Retinal pigment epithelial cell (primary cell): ENCODE results near the gene PCP4.
A peak's percentile ranks its signal among the peaks of the same experiment; 100 is the strongest.

ENCODE experiments used
- DNase-seq: peaks from one replicate; pipeline ENCODE4 v3.0.0-alpha.2; 2010; ENCODE audit warnings: low read depth
- H3K4me3 ChIP-seq: 2 replicates; pipeline ENCODE4 v1.5.1; 2011; ENCODE audit warnings: mild to moderate bottlenecking, low read length, control low read depth, moderate library complexity
- TF ChIP-seq, protein P1 (sequence below): conservative IDR thresholded peaks from 2 replicates; pipeline ENCODE4 v1.5.1; 2011; ENCODE audit warnings: low read depth, low read length, control low read depth, inconsistent platforms

The PCP4 gene

GRCh38 chr21:39923476-39923875 is 56.2 kb downstream of the PCP4 start:
- DNase-seq: no peak
- no peak overlapping the region for H3K4me3 ChIP-seq
- TF ChIP-seq, protein P1, sequence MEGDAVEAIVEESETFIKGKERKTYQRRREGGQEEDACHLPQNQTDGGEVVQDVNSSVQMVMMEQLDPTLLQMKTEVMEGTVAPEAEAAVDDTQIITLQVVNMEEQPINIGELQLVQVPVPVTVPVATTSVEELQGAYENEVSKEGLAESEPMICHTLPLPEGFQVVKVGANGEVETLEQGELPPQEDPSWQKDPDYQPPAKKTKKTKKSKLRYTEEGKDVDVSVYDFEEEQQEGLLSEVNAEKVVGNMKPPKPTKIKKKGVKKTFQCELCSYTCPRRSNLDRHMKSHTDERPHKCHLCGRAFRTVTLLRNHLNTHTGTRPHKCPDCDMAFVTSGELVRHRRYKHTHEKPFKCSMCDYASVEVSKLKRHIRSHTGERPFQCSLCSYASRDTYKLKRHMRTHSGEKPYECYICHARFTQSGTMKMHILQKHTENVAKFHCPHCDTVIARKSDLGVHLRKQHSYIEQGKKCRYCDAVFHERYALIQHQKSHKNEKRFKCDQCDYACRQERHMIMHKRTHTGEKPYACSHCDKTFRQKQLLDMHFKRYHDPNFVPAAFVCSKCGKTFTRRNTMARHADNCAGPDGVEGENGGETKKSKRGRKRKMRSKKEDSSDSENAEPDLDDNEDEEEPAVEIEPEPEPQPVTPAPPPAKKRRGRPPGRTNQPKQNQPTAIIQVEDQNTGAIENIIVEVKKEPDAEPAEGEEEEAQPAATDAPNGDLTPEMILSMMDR: no peak

DNA sequence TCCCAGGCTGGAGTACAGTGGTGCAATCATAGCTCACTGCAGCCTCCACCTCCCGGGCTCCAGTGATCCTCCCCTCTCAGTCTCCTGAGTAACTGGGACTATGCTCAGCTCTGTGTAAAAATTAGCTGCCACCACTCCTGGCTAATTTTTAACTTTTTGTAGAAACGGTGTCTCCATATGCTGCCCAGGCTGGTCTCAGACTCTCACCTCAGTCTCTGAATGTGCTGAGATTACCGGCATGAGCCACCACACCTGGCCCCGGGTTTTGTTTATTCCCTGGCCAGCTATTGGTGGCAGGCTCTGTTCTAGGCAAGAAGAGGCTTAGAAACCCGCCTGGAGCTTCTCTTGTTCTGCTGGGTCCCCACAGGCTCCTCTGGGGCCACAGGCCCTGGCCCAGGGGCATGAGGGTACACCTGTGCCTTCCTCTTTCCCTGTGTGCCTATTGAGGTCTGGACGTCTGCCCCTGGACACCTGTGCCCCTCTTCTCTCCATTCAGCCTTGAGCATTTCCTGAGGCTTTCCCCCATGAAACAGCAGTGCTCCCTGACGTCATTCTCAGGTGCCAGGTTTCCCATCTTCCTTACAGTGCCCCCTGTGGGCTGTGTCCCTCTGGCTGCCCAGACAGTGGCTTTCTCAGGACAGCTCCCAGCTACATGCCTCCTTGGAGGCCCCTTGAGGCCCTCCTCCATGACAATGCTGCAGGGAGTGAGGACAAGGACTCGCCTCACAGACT is 57.5 kb downstream of the PCP4 start:
- TF ChIP-seq, protein P1: peak; percentile 1
- H3K4me3 ChIP-seq: no peak overlapping the region
- no peak for DNase-seq

GRCh38 chr21:39927304-39927886 is 60.2 kb downstream of the PCP4 start:
- no peak for DNase-seq
- H3K4me3 ChIP-seq: no peak overlapping the region
- TF ChIP-seq, protein P1: no peak

DNA sequence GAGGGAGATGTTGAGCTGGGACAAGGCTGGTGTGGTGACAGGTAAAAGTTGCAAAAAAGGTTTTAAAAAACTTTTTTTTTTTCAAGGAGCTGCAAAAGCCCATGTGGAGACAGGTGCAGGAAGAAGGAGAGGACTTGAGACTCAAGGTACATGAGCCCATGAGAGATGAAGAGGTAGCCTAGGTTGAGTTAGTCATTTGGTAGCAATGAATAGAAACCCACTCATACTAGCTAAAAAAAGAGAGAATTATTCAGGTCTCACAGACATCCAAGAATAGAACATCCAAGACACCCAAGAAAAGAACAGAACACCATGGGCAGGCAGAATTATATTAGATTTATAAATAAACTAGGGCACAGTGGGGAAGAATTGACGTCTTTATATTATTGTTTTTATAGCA is 65.1 kb downstream of the PCP4 start:
- no peak overlapping the region for H3K4me3 ChIP-seq
- no peak for DNase-seq
- TF ChIP-seq, protein P1: no peak

DNA sequence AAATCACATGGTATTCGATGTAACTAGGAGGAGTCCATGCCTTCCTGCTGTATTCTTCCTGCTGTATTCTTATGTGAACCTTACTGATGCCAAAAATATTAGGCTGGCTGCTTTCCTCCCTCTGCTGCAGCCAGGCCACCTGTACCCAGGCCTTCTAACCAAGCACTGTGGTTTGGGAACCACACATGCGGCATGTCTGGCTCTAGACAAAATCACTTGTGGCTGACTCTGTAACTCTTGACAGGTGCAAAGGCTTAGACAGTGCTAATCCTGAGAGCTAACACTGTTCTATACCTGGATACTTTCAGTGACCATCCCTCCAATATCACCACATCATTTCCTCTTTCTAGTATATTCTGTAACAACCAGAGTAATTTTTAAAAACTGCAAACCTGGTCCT is 67.7 kb downstream of the PCP4 start:
- no peak overlapping the region for H3K4me3 ChIP-seq
- TF ChIP-seq, protein P1: no peak
- DNase-seq: no peak

DNA sequence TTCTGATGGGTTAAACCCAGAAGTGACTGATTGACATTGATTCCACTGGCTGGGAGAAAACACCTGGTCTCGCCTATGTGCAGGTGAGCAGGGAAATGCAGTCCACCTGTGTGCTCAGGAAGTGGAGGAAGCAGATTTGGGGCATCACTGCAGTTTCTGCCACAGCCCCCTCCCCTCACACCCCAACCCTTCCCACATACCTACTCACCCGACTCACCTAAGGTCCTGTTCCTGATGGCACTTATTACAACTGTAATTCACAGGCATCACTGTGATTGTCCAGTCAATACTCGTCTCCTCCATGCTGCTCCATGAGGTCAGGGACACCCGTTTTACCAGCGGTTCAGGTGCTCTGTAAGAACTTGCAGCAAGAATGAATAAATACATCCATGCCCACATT is 68.5 kb downstream of the PCP4 start:
- H3K4me3 ChIP-seq: no peak overlapping the region
- no peak for DNase-seq
- TF ChIP-seq, protein P1: no peak

GRCh38 chr21:39938086-39938625 is 70.9 kb downstream of the PCP4 start:
- TF ChIP-seq, protein P1: no peak
- H3K4me3 ChIP-seq: no peak overlapping the region
- DNase-seq: no peak
